Stimulated activated CD4-positive, alpha-beta T cell treated with anti-CD3 and anti-CD28 coated beads, TNF-alpha, amount 100 ng/mL, for 4 hours (primary cell): ENCODE data around the gene DGKB.

Source experiments
- DNase-seq, 3 experiments: peaks; one replicate each; pipeline ENCODE4 v3.0.0-alpha.2; 2020; ENCODE audit warnings: low read depth in 3 of 3

The DGKB gene

DNA sequence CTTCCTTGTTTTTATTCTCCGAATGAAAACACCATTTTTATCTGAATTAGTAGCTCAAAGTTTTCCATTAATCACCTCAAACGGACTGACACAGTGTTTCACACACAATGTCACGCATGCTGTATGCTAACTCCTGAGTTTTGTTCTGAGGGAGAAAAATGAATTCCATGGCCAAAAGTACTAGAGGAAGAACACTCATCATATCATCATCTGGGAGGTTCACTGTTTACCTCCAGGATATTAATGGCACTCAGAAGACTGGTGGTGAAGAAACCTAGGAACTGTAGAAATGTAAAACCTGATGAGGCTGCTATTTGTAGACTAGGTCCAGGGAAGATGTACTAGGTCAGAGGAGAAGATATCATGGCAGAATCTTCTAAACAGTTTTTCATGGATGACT lies 517.5 kb downstream of the DGKB start:
- DNase-seq = no peak

DNA sequence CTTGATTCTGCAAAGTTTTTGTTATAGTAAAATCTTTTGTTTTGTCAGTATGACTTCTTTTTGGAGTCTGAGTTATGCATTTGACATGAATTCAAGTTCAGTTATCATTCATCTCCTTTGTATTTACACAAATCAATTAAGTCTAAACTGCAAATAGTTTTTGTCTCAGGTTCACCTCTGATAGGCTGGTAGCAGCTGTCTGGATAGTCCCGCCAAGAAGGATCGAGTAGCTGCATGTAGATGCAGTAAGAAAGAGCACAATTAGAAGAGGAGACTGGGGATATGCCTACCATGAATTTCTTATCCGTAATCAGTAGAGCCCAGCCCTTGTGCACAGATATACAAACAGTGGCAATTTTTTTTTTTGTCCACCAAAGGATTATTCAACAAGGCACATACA lies 520.6 kb downstream of the DGKB start:
- no peak for DNase-seq

DNA sequence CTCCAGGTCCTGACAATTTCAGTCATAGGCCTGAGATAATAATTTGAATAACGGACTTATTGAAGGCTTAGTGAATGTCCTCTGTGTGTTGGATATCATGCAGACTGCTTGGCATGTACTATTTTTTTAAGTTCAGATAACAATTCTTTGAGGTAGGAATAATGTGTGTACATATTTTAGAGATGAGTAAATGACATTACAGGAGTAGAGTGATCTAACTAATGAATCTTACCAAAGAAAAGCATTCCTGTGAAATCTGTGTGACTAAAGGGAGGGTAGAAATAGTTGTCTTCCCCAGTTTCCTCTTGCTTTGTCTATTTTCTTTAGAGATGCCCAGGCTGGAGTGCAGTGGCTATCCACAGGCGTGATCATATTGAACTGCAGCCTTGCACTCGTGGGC lies 521.2 kb downstream of the DGKB start:
- no peak for DNase-seq

DNA sequence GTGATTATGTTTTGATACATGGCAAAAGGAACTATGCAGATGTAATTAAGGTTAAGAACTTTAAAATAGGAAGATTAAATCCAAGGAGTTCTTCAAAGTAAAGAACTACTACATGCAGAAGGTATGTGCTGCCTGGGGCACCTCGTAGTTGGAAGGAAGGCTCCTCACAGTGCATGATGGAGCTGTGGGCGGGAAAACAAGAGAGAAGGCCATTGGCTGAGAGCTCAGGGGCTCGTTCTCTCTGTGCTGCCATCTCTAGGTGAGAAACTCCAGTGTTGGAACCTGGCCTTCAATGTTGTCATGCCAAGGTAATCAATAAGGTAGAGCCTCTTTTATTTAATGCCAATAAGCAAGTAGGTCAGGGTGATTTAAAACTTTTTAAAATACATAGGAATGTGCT lies 521.7 kb downstream of the DGKB start:
- DNase-seq = no peak

DNA sequence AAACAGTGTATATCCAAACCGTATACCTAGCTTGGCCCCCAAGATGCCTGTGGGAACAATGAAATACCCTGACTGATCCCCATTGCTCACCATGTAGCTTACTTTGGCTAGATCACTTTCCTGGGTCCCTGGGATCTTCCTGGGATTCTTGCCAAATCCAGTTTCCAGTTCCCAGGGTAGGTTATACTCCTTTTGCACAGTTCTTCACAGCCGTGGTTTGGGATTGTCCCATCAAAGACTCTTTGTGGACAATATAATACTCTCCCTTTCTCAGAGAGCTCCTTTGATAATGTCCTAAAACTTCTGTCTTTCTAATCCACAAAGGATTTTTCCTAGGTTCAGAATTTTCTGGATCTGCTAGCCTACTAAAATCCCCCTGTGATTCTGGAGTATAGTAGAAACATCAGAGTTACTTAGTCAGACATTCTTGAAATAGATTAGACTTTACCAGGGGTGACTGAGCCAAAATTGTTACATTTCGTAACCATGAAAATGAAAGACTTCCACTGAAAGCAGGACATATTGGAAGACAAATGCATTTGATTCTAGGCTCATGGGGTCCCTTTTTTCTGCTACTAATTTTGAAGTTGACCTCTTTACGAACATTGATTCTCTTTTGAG lies 524.8 kb downstream of the DGKB start:
- no peak for DNase-seq

DNA sequence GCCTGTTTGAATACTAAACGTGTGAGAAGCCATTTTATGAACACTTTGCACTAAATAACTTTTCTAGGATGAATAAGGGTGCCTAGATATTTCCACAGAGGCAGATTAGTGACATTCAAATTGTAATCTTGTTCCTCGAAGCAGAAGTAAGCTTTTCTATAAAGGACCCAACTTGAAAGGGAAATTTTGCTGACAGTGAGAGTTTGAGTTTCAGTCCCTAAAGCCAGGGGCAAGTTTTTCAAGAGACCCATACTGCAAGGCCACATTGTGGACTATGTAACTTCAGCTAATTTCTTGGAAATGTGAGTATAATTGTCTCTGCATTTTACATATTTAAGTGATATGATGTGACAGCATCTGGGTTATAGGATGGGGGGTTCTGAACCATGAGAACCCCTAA lies 525.8 kb downstream of the DGKB start:
- no peak for DNase-seq

DNA sequence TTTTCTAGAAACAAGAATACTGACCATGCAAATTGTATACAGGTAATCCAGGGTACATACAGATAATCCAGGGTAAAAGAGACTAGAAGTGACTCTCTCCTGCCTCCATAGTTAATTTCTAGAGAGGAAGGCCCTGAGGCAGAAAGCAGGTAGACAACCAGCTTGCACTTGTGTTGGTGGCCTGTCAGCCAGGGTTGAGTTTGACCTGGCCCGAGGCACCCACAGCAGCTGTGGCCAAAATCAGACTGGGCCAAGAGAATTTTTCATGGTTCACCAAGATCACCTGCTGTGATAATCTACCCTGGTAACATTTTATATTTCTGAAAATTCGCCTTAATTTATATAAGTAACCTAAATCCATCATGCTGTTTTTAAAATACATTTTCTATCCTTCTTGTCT lies 526.6 kb downstream of the DGKB start:
- no peak for DNase-seq

DNA sequence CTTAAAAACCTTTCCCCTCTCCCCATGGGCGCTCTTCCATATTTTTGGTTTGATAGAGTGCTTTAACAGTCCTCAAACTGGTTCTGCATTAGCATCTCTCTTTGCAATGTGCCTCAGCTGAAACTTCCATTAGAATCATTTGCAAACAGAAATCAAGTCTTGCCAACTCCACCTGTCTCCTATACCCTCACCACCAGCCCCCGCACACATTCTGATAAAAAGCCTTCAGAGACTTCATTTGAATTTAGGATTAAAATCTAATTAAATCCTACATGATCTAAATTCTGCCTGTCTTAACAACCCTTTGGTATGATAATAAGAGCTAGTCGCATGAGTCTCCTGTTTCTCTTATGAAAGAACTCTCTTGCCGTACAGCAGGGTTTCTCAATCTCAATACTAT lies 528.2 kb downstream of the DGKB start:
- no peak for DNase-seq

DNA sequence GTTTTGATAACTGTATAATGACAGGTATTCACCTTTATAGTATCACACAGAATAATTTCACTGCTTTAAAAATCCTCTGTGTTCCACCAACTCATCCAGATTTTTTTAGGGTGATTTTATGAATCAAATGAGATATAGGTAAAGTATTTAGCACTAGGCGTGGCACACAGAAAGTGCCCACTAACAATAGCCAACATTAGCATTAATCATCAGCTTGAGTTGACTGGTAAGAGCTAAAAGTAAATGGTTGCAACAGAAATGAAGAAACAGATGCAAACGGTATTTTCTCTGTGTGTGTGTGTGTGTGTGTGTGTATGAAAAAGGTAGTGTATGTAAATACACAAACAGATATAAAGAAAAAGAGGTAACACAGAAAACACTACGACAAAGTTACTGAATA lies 534.3 kb downstream of the DGKB start:
- DNase-seq = no peak

DNA sequence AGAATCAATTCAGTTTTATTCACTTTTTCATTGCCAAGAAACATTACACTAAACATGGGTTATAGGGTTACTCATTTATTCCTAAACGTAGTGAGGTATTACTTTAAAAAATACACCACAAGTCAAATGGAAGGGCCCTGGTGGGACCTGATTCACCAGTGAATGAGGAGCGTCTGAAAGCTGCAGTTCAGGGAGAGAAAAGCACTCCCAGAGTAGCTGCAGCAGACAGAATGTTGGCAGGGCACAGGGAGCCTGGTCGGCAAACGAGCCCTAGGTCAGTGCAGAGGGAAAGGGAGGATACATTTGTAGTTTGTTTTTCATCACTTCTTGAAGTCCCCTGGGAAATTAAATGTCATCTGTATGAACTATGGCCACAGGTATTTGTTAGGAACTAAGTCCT lies 551.4 kb downstream of the DGKB start:
- DNase-seq = no peak

DNA sequence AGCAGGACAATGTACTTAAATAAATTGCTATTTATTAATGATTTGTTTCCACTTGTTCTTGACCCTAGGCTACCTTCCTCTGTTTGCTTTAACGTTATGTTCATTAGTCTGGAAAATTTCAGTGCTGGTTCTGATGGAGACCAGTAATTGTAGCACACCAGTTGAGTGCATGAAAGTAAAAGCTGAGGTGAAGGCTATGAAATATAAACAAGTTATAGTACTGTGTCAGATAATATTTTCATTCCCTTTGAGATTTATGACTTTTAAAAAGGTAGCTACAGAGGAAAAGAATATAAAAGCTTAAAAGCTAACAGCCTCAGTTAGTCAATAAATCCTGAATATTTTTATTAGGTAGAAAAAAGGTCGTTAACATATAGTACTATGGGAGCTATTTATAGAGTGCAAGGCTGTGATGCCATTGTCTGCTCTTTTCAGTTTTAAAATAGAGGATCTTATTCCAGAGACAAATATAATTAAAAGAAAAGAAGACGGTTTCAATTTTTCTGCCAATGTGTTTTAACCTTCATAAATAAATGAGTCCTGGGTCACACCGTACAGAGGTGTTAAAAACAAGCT lies 561.3 kb downstream of the DGKB start:
- DNase-seq = no peak

DNA sequence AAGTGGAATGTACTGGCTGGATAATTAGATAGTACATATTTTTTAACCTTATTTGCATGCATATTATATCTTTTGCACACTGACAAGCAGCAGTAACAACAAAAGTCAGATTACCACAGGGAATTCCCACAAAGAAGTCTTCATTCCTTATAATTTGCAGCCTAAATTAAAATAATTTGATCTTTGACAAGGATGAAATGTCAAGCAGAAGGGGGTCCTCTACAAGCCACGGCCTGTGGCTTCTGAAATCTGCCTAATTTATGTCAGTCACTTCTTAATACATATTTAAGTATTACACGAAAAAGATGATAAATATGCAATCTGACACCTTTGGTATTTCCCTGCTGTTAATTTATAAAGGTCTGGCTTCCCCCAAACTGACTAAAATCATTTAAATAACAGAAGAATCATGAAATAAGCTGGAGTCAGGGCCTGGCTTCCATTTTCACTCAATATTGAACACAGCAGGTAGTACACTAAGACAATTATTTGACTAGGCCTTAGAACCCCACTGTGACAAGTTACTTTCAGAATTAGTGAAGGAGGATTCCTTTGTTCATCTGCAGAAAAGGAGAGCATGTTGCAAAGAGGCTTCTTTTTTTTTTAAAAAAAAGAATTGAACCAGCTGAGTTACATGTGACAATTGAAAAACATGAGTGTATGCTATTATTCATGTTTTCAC lies 562.0 kb downstream of the DGKB start:
- DNase-seq = no peak

DNA sequence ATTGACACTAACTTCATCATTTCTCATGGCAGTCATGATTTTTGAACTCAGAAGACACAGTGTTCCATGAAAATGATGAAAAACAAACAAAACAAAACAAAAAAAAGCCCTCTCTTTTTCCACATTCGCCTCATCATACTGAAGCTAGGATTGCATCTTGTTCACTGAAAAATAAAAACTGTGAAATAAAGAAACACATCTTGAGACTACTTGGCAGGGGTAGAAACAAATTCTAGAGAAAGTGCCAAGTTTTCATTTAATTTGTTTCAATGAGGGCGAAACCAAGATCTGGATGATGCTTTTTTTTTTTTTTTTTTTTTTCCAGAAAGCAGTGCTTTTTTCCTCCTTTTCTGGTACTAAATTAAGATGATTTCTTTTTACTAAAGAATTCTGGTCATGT lies 562.7 kb downstream of the DGKB start:
- no peak for DNase-seq

DNA sequence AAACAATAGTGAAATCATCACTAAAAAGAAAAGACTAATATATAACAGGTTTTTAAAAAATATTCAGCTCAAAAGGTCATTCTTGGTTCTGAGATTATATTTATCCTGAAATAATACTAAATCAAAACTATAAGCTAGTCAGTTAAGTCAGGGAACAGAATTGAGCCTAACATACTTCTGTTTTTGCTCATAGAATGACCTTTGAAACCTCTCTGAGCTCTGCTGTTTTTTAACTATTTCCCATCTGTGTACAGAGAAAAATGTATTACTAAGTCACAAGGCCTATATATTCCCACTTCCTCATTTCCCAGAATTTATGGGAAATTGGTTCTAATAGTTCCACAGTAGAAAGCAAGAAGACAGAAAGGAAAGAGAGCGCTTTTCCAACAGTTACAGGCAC lies 566.3 kb downstream of the DGKB start:
- DNase-seq = no peak

DNA sequence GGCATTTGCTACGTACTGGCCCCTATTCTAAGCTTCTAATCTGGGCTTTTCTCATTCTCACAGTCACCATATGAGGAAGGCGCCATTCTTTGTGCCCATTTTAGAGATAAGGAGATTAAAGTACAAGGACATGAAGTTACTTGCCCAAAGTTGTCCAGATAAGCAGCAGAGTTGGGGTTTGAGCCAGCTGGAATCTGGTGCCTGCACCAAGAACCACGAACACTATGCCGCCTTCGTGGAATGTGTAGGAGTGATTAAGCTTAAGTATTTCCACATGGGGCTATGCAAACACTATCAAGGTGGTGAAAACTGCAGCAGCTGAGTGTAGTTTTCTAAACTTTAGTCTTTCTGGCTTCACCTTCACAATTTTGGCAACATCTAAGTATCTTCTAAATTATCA lies 570.4 kb downstream of the DGKB start:
- no peak for DNase-seq

DNA sequence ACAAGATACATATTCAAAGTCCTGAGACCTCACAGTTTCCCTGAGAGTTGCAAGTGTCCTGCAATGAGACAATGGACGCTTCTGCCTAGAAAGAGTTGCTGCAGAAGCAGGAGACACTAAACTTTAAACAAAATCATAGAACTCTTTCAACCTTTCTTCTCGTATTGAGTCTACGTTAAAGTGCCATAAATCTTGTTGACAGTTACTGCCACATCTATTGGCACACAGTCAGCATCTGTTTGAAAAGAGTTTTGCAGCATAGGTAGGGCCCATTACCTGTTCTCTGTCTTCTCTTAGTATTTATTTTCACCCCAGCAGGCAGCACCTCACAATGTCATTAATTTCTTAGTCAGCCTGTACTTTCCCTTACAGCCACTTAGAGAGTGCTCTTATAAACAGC lies 577.8 kb downstream of the DGKB start:
- no peak for DNase-seq

DNA sequence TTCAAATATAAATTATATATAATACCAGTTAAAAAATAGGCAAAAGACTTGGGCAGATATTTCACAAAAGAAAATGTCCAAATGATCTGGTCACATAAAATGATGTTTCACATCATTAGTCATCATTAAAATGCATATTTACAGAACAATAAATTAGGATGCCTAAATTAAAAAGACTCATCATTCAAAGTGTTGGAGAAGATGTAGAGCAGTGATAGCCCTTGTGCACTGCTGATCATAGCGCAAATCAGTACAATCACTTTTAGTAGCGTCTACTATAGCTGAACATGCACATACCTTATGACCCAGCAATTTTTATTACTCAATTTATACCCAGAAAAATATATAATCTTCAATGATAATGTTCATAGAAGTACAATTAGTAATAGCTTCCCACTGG lies 579.8 kb downstream of the DGKB start:
- DNase-seq = no peak

DNA sequence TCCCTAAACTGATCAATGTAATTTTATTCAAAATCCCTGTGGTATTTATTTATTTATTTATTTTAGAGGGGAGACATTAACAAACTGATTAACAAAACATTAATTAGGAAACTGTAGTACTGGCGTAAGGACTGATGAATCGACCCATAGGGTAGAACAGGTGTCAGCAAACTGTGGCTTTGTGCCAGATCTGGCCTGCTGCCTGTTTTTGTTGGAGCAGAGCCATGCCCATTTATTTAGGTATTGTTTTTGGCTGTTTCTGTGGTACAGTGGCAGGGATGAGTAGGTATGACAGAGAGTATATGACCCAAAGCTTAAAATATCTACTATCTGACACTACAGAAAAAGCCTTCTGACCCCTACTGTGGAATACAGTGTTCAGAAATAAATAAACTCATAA lies 580.6 kb downstream of the DGKB start:
- no peak for DNase-seq

DNA sequence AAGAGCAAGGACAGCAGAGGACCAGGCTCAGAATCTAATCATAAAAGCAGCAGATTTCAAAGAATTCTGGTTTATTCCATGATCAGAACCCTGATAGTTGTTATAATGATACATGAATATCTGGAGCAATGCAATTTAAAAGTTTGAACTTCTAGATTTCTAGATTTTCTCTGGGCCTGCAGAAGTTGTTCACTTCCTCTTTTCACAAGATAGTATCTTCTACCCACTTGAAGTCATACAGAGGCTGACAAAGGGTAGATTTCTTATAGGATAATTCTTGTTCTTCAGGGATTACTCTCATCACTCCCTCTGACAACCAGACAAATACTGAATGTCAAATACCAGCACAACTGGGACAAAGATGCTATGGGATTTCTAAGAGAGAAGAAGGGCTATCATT lies 593.1 kb downstream of the DGKB start:
- no peak for DNase-seq

DNA sequence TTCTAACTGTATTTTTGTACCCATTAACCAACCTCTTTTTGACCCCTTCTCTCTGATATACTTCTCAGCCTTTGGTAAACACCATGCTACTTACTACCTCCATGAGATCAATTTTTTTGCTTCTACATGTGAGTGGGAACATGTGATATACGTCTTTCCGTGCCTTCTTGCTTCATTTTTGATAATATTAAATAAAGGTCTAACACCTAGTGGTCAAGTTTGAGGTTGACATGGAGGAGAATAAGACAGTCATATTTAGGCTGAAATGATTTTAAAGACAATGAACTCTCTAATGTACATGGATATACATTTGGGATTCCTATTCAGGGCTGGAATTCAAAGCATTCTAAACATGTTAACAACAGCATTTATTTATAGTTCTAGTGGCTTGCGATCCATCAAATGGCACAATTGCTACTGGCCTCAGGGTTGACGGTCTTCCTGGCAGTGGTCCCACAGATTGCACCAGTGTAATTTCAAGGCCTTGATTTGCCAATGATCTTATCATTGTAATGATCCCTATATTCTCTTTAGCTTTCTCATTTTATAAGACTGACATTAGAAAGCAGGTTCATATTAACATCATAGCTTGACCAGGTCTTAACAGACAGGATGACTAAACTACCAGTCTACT lies 597.2 kb downstream of the DGKB start:
- no peak for DNase-seq

DNA sequence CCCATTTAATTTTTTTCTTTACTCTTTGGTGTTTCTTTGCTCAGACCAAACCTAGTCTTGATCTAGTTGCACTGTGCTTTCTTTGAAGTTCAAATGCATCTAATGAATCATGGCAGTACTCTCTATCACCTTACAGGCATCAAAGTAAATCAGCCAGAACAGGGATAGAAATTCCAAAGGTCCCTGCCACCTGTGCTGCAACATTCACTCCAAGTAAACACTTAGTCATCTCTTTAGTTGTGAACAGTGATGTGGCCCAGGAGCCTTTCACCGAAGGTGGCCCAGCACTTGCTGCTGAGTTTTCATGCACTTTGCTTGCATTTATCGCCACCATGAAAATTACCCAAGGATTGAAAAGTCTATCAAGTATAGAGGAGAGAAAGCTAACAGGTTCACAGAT lies 599.0 kb downstream of the DGKB start:
- no peak for DNase-seq

DNA sequence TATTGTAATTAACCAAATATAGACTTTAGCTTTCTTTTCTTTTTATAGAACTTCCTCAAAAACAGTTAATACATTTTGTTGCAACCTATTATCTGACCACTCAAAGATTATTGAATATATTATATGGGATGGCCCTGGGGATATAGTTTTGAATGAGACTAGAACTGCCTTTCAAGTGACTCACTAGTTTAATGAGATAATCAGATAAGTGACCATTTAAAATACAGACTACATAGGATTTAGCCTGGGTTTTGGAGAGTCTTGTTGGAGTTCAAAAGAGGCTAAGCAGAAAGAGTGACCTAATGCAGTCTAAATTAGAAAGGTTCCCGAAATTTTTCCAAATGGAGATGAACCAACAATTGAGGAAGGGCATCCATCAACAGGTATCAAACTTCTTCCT lies 607.9 kb downstream of the DGKB start:
- DNase-seq = no peak

DNA sequence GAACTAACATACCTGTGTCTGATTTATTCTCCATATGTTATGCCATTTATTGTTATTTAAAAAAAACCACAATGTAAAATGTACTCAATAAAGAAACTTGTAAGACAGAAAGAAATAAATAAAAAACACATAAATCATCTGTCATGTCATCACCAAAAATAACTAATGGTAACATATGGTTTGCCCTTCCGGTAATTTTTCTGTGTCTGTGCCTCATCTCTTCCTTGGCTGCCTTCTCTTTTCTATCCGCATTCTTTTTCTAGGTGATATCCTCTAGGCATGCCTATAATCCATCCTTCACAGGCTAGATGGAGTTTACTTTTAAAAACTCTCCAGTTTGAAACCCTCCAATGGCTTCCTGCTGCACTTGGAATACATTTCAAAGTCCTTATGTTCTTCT lies 609.1 kb downstream of the DGKB start:
- DNase-seq = no peak
